Keratinocyte (primary cell): ENCODE results near the gene ARTN. TPM values are rescaled to one million over a fixed set of nuclear protein-coding genes. Genes with fewer than 3 reads are reported as not detected.

Experiments used
- DNase-seq: peaks from one replicate; pipeline ENCODE4 v3.0.0-alpha.2; 2011; ENCODE audit warnings: low read depth, missing footprints, low spot score
- FAIRE-seq: peaks from 2 replicates; lab custom pipeline; 2011; peaks lifted over from hg19 to GRCh38; lab: Jason Lieb, UNC
- H2AFZ ChIP-seq: 2 replicates; pipeline ENCODE4 v1.6.0; 2012; ENCODE audit warnings: low read length, control low read depth, inconsistent platforms; ENCODE audit not compliant: control insufficient read depth
- H3K27ac ChIP-seq: 2 replicates; pipeline ENCODE4 v1.5.1; 2011; ENCODE audit warnings: low read length; ENCODE audit not compliant: control insufficient read depth, insufficient read depth
- H3K27me3 ChIP-seq: 3 replicates; pipeline ENCODE4 v1.6.0; 2011; ENCODE audit warnings: low read length; ENCODE audit not compliant: control insufficient read depth, insufficient read depth; ENCODE audit errors: extremely low read depth
- H3K36me3 ChIP-seq, 2 experiments: 2 replicates in 1 of 2; 3 replicates in 1 of 2; pipeline ENCODE4 v1.5.1; 2011; ENCODE audit warnings: low read length in 2 of 2, mild to moderate bottlenecking in 1 of 2; ENCODE audit not compliant: control insufficient read depth in 2 of 2, insufficient read depth in 2 of 2; ENCODE audit errors: extremely low read depth in 1 of 2
- H3K4me1 ChIP-seq: 3 replicates; pipeline ENCODE4 v1.5.1; 2011; ENCODE audit warnings: low read length; ENCODE audit not compliant: control insufficient read depth, insufficient read depth; ENCODE audit errors: extremely low read depth
- H3K4me2 ChIP-seq: 3 replicates; pipeline ENCODE4 v1.6.0; 2011; ENCODE audit warnings: low read depth, low read length; ENCODE audit not compliant: control insufficient read depth, insufficient read depth; ENCODE audit errors: extremely low read depth
- H3K4me3 ChIP-seq, 3 experiments: fragments of 200-600 bp in 1 of 3; sonication (generic) in 1 of 3; 2 replicates in 2 of 3; 3 replicates in 1 of 3; pipeline ENCODE4 v1.5.1; 2011 to 2016; ENCODE audit warnings: low read length in 3 of 3, mild to moderate bottlenecking in 3 of 3, control low read depth in 2 of 3, inconsistent platforms in 1 of 3, low read depth in 1 of 3, mixed read lengths in 1 of 3, mixed run types in 1 of 3, moderate library complexity in 1 of 3; ENCODE audit not compliant: control insufficient read depth in 2 of 3, insufficient read depth in 2 of 3; ENCODE audit errors: extremely low read depth in 1 of 3
- H3K79me2 ChIP-seq: 2 replicates; pipeline ENCODE4 v1.6.0; 2012; ENCODE audit warnings: low read length; ENCODE audit not compliant: control insufficient read depth, insufficient read depth
- H3K9ac ChIP-seq: 3 replicates; pipeline ENCODE4 v1.6.0; 2011; ENCODE audit warnings: low read length; ENCODE audit not compliant: control insufficient read depth, insufficient read depth; ENCODE audit errors: extremely low read depth
- H3K9me1 ChIP-seq: 3 replicates; pipeline ENCODE4 v1.6.0; 2011; ENCODE audit warnings: low read length; ENCODE audit not compliant: control insufficient read depth, insufficient read depth; ENCODE audit errors: extremely low read depth
- H3K9me3 ChIP-seq: 2 replicates; pipeline ENCODE4 v1.5.1; 2012; ENCODE audit warnings: low read depth, low read length; ENCODE audit not compliant: control insufficient read depth
- H4K20me1 ChIP-seq: 3 replicates; pipeline ENCODE4 v1.6.0; 2011; ENCODE audit warnings: low read length; ENCODE audit not compliant: control insufficient read depth, insufficient read depth; ENCODE audit errors: extremely low read depth
- CTCF ChIP-seq, 3 experiments: IDR thresholded peaks in 1 of 3; conservative IDR thresholded peaks in 1 of 3; optimal IDR thresholded peaks in 1 of 3; 2 replicates in 2 of 3; 3 replicates in 1 of 3; pipeline versions ENCODE3 to v1.5.1; 2011; ENCODE audit warnings: low read length in 3 of 3, mild to moderate bottlenecking in 3 of 3, moderate library complexity in 2 of 3, control low read depth in 1 of 3, inconsistent platforms in 1 of 3; ENCODE audit not compliant: insufficient read depth in 2 of 3; ENCODE audit errors: extremely low read depth in 1 of 3
- EZH2 ChIP-seq: IDR thresholded peaks from one replicate; pipeline ENCODE4 v1.6.1; 2012; ENCODE audit warnings: inconsistent platforms, mild to moderate bottlenecking, low read length, moderate library complexity
- dilution Hi-C: fragments of 300-500 bp; cut with MboI; formaldehyde crosslinking; loops from one replicate; pipeline ENCODE4 v1.7.0; 2020; ENCODE audit warnings: low sequenced_read_pairs; ENCODE audit not compliant: extremely low pct_ligation_motif_present
- polyA plus RNA-seq, 5 experiments: library from polyadenylated mRNA; depleted of rRNA in 3 of 5; stranded (reverse) in 3 of 5; stranded (forward) in 1 of 5; unstranded in 1 of 5; fragments of >200 nt; gene quantifications; 1 replicate in 1 of 5; 2 replicates in 3 of 5; 3 replicates in 1 of 5; pipeline versions ENCODE4 v1.2.1 to v1.2.3, GENCODE V29; 2011 to 2012; ENCODE audit warnings: missing spikeins in 2 of 5, low read depth in 1 of 5, low replicate concordance in 1 of 5

Gene ARTN
- polyA plus RNA-seq, 1 donor (not counting 4 experiments of a cell fraction or from before 2014, with no cell fraction given): 27.2 TPM

GRCh38 chr1:43957407-43958040, 23.9 kb downstream of the ARTN start:
- Histone ChIP-seq H3K79me2 (peaks cover 18% of the 10 kb centered on the region), H3K9me1 (peaks cover 4% of the 10 kb centered on the region), H3K9me3 (no peaks in the 10 kb centered on the region), H3K4me2 (no peak overlapping the region), H3K4me3 (no peak overlapping the region), H3K9ac (no peak overlapping the region), H3K27me3 (no peaks in the 10 kb centered on the region), H3K4me1 (no peaks in the 10 kb centered on the region), H3K27ac (no peak overlapping the region), H4K20me1 (no peaks in the 10 kb centered on the region), H2AFZ (no peak overlapping the region), H3K36me3 (peaks cover 50 to 53% of the 10 kb centered on the region in 2 experiments)
- no peak for DNase-seq
- no peak for TF ChIP-seq EZH2
- TF ChIP-seq CTCF (optimal IDR thresholded peaks at IDR 0.05 in 1 of 3, IDR thresholded peaks at IDR 0.05 in 1 of 3, conservative IDR thresholded peaks at IDR 0.05 in 1 of 3; ENCODE audit: extremely low read depth in 1 of 3, insufficient read depth in 2 of 3, low read length in 3 of 3): no peak
- no peak for FAIRE-seq
- dilution Hi-C loops: no loop called here

- H4K20me1 ChIP-seq: no peaks in the 10 kb centered on the region
- peaks cover 51 to 53% of the 10 kb centered on the region in 2 experiments for H3K36me3 ChIP-seq
- H2AFZ ChIP-seq: no peak overlapping the region
- peaks cover 8% of the 10 kb centered on the region for H3K79me2 ChIP-seq
- FAIRE-seq: no peak
- no peaks in the 10 kb centered on the region for H3K9me1 ChIP-seq
- H3K27me3 ChIP-seq: no peaks in the 10 kb centered on the region
- dilution Hi-C loops: no loop called here
- TF ChIP-seq CTCF (optimal IDR thresholded peaks at IDR 0.05 in 1 of 3, IDR thresholded peaks at IDR 0.05 in 1 of 3, conservative IDR thresholded peaks at IDR 0.05 in 1 of 3; ENCODE audit: extremely low read depth in 1 of 3, insufficient read depth in 2 of 3, low read length in 3 of 3) (no peak), EZH2 (no peak)
- DNase-seq: no peak
- no peaks in the 10 kb centered on the region for H3K9me3 ChIP-seq
- H3K4me1 ChIP-seq: no peaks in the 10 kb centered on the region
- H3K9ac ChIP-seq: no peak overlapping the region
- no peak overlapping the region for H3K4me2 ChIP-seq
- H3K27ac ChIP-seq: no peak overlapping the region
- H3K4me3 ChIP-seq: no peak overlapping the region
These were observed 25.0 kb downstream of the ARTN start for GRCh38 chr1:43958351-43959255.
